NCI-H774 (cell line): ENCODE results near the gene GMDS.

Experiments
- DNase-seq: peaks from one replicate; lab custom pipeline; 2025; lab: John Stamatoyannopoulos, UW

Gene GMDS

GRCh38 chr6:2245103-2245876 is at the start of gene GMDS:
TSS of gene GMDS (minus strand) at chr6:2245605.
- peak; percentile 93 for DNase-seq

- DNase-seq, result no peak
Measured at GRCh38 chr6:2285510-2285909, 40.1 kb upstream of the GMDS start.

- DNase-seq, result no peak
Measured at GRCh38 chr6:2275892-2276242, 30.5 kb upstream of the GMDS start.

DNA sequence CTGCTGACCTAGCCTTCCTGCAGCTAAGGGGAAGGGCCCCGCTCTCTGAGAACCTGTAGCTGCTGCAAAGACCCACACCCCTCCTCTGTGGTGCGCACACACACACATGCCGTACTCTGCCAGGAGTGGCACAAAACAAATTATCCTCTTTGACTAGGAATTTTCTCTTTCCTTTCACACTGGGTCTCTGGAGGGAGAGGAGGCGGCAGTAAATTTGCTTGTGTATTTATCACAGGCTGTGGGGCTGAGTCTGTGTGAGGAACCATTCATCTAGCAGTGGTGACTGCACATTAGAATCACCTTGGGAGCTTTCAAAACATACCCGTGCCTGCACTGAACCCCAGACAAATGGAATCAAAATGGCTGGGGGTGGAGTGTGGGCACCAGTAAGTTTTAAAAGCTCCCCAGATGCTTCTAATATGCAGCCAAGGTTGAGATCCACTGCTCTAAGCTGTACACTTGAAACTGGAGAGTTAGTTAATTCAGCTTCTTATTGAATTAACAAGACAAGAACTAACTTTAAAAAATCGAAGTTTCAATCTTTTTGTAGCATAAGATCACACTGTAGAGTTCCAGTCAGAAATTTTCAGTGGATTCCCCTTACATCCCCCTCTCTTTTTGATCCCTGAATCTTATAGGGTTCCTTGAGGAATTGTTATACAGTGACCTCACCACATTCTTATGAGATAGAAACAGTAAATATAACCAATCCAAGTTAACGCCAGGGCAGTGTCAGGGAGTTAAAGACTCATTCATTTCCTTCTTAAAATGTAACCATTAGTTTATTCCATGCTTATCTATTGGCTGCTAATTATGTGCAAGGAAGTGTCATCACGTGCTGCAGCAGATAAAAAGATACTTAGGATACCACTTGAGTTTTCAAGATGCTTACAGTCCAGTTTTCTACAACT is 29.8 kb upstream of the GMDS start:
- DNase-seq, result no peak

- no peak for DNase-seq
Measured at GRCh38 chr6:2272696-2273095, 27.3 kb upstream of the GMDS start.

- no peak for DNase-seq
Measured at GRCh38 chr6:2270054-2270453, 24.6 kb upstream of the GMDS start.

DNA sequence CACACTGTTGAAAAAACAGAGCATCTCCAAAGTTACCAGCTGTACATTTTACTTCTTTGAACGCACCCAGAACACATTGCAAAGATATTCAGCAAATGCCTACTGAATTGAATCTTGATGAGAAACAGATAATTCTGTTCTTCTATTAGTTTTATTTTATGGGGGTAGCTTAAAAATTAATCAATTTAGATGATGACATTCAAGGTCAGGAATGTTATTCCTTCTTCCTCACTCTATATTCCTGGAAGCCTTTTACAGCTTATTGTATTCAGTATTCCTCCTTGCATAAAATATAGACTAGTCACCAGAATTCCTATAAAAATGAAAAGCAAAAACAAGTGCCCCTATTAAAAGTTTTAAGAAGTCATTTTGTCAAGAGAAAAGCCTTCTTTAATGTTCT is 21.4 kb upstream of the GMDS start:
- DNase-seq, result no peak

GRCh38 chr6:2266031-2266795 is 20.8 kb upstream of the GMDS start:
- DNase-seq, result no peak

DNA sequence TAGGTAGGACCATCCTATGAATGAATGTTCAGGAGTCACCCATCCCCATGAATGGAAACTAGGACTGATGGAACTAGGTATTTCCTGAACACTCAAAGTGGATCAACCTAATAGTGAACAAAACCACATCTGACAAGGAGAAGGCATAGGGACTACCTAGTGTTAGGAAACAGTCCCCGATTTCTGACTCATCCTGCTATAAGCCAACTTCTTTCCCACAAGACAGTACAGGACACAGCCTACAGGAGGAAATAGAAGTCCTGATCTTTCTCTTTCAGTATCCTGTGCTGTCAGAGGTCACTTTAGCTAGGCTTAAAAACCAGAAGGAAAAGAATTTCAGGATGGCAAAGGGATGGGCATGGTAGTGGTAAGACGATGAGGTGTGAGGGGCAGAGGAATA is 19.5 kb upstream of the GMDS start:
- no peak for DNase-seq

- no peak for DNase-seq
Measured at GRCh38 chr6:2263896-2264295, 18.5 kb upstream of the GMDS start.

- no peak for DNase-seq
Measured at GRCh38 chr6:2259574-2259973, 14.2 kb upstream of the GMDS start.

GRCh38 chr6:2259002-2259494 is 13.6 kb upstream of the GMDS start:
- no peak for DNase-seq

- no peak for DNase-seq
Measured at GRCh38 chr6:2258112-2258511, 12.7 kb upstream of the GMDS start.

- no peak for DNase-seq
Measured at GRCh38 chr6:2257363-2257762, 12.0 kb upstream of the GMDS start.

DNA sequence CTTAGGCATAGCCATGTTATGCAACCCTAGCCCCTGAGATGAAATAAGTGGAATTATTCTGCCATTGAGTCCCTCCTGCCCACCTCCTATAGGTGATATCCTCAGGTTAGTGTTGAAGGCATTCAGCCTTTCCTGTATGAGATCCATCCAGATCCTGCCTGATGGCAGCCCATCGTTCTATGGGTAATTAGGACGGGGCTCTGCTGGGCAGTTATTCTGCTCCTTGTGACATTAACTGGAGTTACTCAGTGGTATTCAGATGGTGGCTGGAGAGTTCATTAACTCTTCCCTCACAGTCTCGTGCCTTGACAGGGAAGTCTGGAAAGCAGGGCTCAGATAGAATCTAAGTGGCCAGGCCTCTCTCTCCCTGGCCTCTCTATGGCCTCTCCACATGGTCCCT is 9.3 kb upstream of the GMDS start:
- DNase-seq, result no peak

DNA sequence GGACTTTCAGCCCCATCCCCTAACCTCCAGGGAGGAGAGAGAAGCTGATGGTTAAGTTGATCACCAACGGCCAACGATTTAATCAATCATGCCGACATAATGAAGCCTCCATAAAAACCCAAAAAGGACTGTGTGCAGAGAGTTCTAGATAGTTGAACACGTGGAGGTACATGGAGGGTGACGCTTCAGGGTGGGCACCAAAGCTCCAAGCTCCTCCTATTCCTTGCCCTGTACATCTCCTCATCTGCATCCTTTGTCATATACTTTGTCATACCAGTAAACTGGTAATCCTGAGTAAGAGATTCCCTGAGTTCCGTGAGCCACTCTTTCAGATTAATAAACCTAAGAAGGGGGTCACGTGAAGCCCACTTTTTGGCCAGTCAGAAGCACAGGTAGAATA is 3.7 kb upstream of the GMDS start:
- DNase-seq, result no peak

GRCh38 chr6:2247664-2248063 is 2.3 kb upstream of the GMDS start:
- DNase-seq, result no peak

- DNase-seq, result peak; percentile 93
Measured at GRCh38 chr6:2245877-2246863, 765 bp upstream of the GMDS start.

DNA sequence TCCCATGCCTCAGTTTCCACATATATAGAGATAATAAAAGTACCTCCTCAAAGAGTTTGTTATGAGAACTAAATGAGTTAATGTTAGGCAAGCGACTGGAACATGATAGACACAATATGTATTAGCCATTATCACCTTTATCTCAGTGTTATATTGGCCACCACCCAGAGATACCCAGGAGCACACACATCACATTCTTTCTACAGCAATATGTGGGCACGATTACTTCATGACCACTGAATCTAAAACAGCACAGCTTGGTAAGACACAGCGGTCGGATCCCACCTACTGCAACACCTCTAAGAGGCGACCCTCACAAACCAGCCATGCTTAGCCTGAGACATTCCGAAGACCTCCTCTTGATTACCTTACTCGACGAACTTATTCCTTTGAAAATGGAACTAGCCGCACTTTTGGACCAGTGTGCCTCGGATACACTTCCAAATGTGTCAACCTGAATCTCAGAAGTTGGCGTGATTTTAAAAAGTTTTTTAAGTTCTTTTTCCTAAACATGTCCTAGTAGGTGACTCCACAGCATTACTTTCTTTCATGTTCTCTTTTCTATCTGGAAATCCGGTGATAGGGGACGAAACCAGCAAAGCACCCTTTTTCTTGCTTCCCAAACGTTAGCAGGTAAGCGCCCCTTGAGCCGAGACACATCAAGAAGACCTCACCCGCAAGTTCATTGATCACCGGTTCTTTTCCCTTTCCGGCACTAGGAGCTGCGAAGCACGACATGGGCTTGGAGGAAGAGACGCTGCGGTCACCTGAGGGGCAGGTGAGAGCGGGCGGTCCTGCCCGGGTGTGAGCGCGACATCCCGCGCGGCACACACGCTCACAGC is 923 bp downstream of the GMDS start:
- no peak for DNase-seq

- DNase-seq, result no peak
Measured at GRCh38 chr6:2242311-2242710, 3.1 kb downstream of the GMDS start.
